ENCODE measurements around the gene CDH26.

CDH26 gene

GRCh38 chr20:59938221-59938620 is 20.0 kb upstream of the CDH26 start:
- Histone ChIP-seq H3K79me2 (ENCODE audit: low read length) (peaks cover 9% of the 10 kb centered on the region), H3K27me3 (ENCODE audit: low read depth, low read length) (no peaks in the 10 kb centered on the region), H3K27ac (ENCODE audit: low read length) (no peak overlapping the region), H4K20me1 (ENCODE audit: insufficient read depth, low read length) (no peaks in the 10 kb centered on the region), H3K36me3 (replicated peaks; ENCODE audit: low read depth, low read length) (no peaks in the 10 kb centered on the region), H3K4me2 (ENCODE audit: low read length) (no peak overlapping the region), H3K9me3 (ENCODE audit: insufficient read depth, low read length) (no peaks in the 10 kb centered on the region), H3K4me3 (ENCODE audit: low read length) (no peak overlapping the region), H3K9ac (ENCODE audit: low read length) (no peak overlapping the region), H2AFZ (ENCODE audit: low read depth, low read length) (no peak overlapping the region), H3K4me1 (ENCODE audit: low read length) (peaks cover 8% of the 10 kb centered on the region)
- TF ChIP-seq, protein P1, sequence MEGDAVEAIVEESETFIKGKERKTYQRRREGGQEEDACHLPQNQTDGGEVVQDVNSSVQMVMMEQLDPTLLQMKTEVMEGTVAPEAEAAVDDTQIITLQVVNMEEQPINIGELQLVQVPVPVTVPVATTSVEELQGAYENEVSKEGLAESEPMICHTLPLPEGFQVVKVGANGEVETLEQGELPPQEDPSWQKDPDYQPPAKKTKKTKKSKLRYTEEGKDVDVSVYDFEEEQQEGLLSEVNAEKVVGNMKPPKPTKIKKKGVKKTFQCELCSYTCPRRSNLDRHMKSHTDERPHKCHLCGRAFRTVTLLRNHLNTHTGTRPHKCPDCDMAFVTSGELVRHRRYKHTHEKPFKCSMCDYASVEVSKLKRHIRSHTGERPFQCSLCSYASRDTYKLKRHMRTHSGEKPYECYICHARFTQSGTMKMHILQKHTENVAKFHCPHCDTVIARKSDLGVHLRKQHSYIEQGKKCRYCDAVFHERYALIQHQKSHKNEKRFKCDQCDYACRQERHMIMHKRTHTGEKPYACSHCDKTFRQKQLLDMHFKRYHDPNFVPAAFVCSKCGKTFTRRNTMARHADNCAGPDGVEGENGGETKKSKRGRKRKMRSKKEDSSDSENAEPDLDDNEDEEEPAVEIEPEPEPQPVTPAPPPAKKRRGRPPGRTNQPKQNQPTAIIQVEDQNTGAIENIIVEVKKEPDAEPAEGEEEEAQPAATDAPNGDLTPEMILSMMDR (IDR thresholded peaks at IDR 0.05; ENCODE audit: low read depth, low read length): no peak
- TF ChIP-seq EZH2phosphoT487 (IDR thresholded peaks at IDR 0.05; ENCODE audit: low read depth): no peak

DNA sequence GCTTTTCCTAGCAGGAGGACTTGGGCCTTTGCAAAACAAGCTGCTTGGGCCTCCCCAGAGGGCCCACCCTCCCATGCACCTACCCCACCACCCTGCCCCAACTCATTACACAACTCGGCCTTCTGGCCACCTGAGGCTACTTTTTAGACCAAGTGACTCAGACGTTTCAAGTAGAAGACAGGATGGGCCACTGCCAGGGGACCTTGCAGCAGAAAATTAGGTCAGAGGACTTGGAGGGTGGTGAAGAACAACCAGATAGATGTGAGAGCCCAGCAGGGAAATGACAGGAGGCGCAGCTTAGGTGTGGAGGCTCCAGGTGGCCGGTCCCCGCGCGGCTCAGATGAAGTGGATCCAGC is 19.5 kb upstream of the CDH26 start:
- no peak overlapping the region for H3K9ac ChIP-seq (ENCODE audit: low read length)
- no peak overlapping the region for H3K27ac ChIP-seq (ENCODE audit: low read length)
- H3K4me3 ChIP-seq (ENCODE audit: low read length): no peak overlapping the region

DNA sequence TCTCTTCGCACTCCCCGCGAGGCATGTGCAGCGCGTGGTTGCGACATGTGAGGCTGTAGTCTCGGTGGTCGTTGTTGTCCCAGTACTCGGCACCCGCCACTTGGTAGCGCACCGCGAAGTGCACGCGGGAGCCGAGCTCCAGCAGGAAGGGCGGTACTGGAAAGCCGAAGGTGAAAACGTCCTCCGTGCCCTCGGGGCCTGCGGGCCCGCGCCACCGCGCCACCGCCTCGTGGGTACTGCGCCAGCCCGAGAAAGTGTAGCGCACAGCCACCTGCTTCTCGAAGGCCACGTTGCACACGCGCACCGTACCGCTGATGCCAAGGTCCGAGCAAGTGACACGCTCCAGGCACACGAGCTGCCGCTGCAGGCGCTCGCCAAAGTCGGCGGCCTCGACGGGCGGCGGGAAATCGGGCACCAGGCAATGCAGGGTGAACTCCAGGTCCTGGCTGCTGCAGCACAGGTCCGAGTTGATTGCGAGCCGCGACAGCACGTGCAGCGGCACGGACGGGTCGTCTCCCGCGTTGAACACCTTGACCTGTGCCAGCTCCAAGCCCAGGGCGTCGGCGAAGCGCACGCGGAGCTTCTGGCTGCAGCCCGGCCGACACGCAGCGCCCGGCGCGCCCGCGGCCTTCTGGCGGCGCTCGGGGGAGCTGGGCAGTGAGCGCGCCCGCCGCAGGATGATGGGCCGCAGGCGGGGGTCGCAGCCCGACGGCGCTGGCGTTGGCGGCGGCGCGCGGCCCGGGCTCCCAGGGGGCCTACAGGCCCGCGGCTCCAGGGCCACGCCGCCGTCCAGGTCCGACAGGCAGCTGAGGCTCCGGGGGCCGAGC is 19.0 kb upstream of the CDH26 start:
- TF ChIP-seq EZH2phosphoT487 (IDR thresholded peaks at IDR 0.05; ENCODE audit: low read depth): no peak
- TF ChIP-seq, protein P1 (IDR thresholded peaks at IDR 0.05; ENCODE audit: low read depth, low read length): no peak
- Histone ChIP-seq H3K4me1 (ENCODE audit: low read length) (peaks cover 8% of the 10 kb centered on the region), H4K20me1 (ENCODE audit: insufficient read depth, low read length) (no peaks in the 10 kb centered on the region), H3K36me3 (replicated peaks; ENCODE audit: low read depth, low read length) (peaks cover 8% of the 10 kb centered on the region), H3K27me3 (ENCODE audit: low read depth, low read length) (no peaks in the 10 kb centered on the region), H2AFZ (ENCODE audit: low read depth, low read length) (peak overlapping the region; percentile 99; the same call in 1 of the 2 replicates), H3K4me3 (ENCODE audit: low read length) (peak overlapping the region; percentile 86), H3K79me2 (ENCODE audit: low read length) (peaks cover 9% of the 10 kb centered on the region), H3K27ac (ENCODE audit: low read length) (no peak overlapping the region), H3K9ac (ENCODE audit: low read length) (peak overlapping the region; percentile 92), H3K9me3 (ENCODE audit: insufficient read depth, low read length) (no peaks in the 10 kb centered on the region), H3K4me2 (ENCODE audit: low read length) (peak overlapping the region; percentile 90)

More for the DNA sequence above, 19.5 kb upstream of the CDH26 start:
- Histone ChIP-seq H4K20me1 (ENCODE audit: insufficient read depth, low read length) (no peaks in the 10 kb centered on the region), H3K79me2 (ENCODE audit: low read length) (peaks cover 9% of the 10 kb centered on the region), H3K4me2 (ENCODE audit: low read length) (no peak overlapping the region), H3K9me3 (ENCODE audit: insufficient read depth, low read length) (no peaks in the 10 kb centered on the region), H2AFZ (ENCODE audit: low read depth, low read length) (no peak overlapping the region), H3K36me3 (replicated peaks; ENCODE audit: low read depth, low read length) (peaks cover 2% of the 10 kb centered on the region), H3K27me3 (ENCODE audit: low read depth, low read length) (no peaks in the 10 kb centered on the region), H3K4me1 (ENCODE audit: low read length) (peaks cover 8% of the 10 kb centered on the region)
- TF ChIP-seq EZH2phosphoT487 (IDR thresholded peaks at IDR 0.05; ENCODE audit: low read depth): no peak
- TF ChIP-seq, protein P1 (IDR thresholded peaks at IDR 0.05; ENCODE audit: low read depth, low read length): no peak

- peak overlapping the region; percentile 99 for H2AFZ ChIP-seq (ENCODE audit: low read depth, low read length)
- peaks cover 8% of the 10 kb centered on the region for H3K4me1 ChIP-seq (ENCODE audit: low read length)
- peak overlapping the region; percentile 92 for H3K9ac ChIP-seq (ENCODE audit: low read length)
- peaks cover 9% of the 10 kb centered on the region for H3K79me2 ChIP-seq (ENCODE audit: low read length)
- H4K20me1 ChIP-seq (ENCODE audit: insufficient read depth, low read length): no peaks in the 10 kb centered on the region
- no peaks in the 10 kb centered on the region for H3K9me3 ChIP-seq (ENCODE audit: insufficient read depth, low read length)
- peak overlapping the region; percentile 18; the same call in 1 of the 2 replicates for H3K27ac ChIP-seq (ENCODE audit: low read length)
- no peaks in the 10 kb centered on the region for H3K27me3 ChIP-seq (ENCODE audit: low read depth, low read length)
- H3K4me3 ChIP-seq (ENCODE audit: low read length): peak overlapping the region; percentile 86
- peak overlapping the region; percentile 90 for H3K4me2 ChIP-seq (ENCODE audit: low read length)
- no peak for TF ChIP-seq EZH2phosphoT487 (IDR thresholded peaks at IDR 0.05; ENCODE audit: low read depth)
- TF ChIP-seq, protein P1 (IDR thresholded peaks at IDR 0.05; ENCODE audit: low read depth, low read length): no peak
- H3K36me3 ChIP-seq (replicated peaks; ENCODE audit: low read depth, low read length): peaks cover 14% of the 10 kb centered on the region
Observed at GRCh38 chr20:59939879-59940128, 18.4 kb upstream of the CDH26 start.
